ENCODE data around the gene USP35. TPM values are rescaled to one million over a fixed set of nuclear protein-coding genes. Genes with fewer than 3 reads are reported as not detected.

Gene USP35
- total RNA-seq, 1 donor from 2014 or later: 6.6 TPM

- TF ChIP-seq CTCF (IDR thresholded peaks at IDR 0.05; ENCODE audit: insufficient read depth, low read length, poor library complexity, severe bottlenecking): no peak
- Histone ChIP-seq H3K27me3 (ENCODE audit: control insufficient read depth, insufficient read depth, low read length) (peaks cover 5% of the 10 kb centered on the region), H3K36me3 (ENCODE audit: control insufficient read depth, insufficient read depth, low read length) (no peaks in the 10 kb centered on the region), H3K4me3 (ENCODE audit: low read depth, low read length) (no peak overlapping the region)
- DNase-seq (ENCODE audit: low read depth): no peak
Observed at GRCh38 chr11:78192223-78192719, 3.6 kb downstream of the USP35 start.

- no peak for TF ChIP-seq CTCF (IDR thresholded peaks at IDR 0.05; ENCODE audit: insufficient read depth, low read length, poor library complexity, severe bottlenecking)
- H3K36me3 ChIP-seq (ENCODE audit: control insufficient read depth, insufficient read depth, low read length): no peaks in the 10 kb centered on the region
- H3K4me3 ChIP-seq (ENCODE audit: low read depth, low read length): no peak overlapping the region
- peaks cover 5% of the 10 kb centered on the region for H3K27me3 ChIP-seq (ENCODE audit: control insufficient read depth, insufficient read depth, low read length)
- DNase-seq (ENCODE audit: low read depth): no peak
Observed at GRCh38 chr11:78192911-78193351, 4.2 kb downstream of the USP35 start.

DNA sequence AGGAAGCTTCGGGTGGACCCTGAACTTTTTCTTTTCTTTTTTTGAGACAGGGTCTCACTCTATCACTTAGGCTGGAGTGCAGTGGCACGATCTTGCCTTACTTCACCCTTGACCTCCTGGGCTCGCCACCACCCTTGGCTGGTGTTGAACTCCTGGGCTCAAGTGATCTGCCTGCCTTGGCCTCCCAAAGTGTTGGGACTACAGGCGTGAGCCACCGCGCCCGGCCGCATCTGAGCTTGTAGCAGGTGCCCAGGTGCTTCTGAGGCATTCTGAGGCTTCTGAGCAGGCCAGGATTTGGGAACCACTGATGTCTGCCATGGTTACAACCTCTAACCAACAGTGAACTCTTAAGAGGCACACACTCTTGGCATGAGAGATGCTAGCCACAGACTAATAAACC, 5.1 kb downstream of the USP35 start:
- no peaks in the 10 kb centered on the region for H3K36me3 ChIP-seq (ENCODE audit: control insufficient read depth, insufficient read depth, low read length)
- TF ChIP-seq CTCF (IDR thresholded peaks at IDR 0.05; ENCODE audit: insufficient read depth, low read length, poor library complexity, severe bottlenecking): no peak
- peaks cover 5% of the 10 kb centered on the region for H3K27me3 ChIP-seq (ENCODE audit: control insufficient read depth, insufficient read depth, low read length)
- no peak for DNase-seq (ENCODE audit: low read depth)
- no peak overlapping the region for H3K4me3 ChIP-seq (ENCODE audit: low read depth, low read length)

DNA sequence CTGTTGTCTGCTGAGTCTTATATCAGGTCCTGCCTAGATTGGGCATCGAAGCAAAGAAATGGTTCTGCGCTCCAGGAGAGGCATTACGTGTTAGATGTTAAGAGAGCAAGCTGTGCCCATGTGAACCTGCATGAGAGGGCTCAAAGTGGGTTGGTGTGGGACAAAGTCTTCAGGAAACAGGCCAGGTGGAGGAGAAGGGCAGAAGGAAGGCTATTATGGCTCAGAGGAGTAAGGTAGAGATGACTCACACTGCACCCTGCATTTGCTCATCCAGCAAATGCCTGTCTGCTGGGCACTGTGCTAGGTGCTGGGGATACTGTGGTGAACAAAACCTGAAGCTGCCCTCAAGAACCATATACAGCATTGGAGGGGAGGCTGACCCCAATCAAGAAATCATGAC, 5.8 kb downstream of the USP35 start:
- no peak for TF ChIP-seq CTCF (IDR thresholded peaks at IDR 0.05; ENCODE audit: insufficient read depth, low read length, poor library complexity, severe bottlenecking)
- no peak for DNase-seq (ENCODE audit: low read depth)
- peaks cover 5% of the 10 kb centered on the region for H3K27me3 ChIP-seq (ENCODE audit: control insufficient read depth, insufficient read depth, low read length)
- H3K4me3 ChIP-seq (ENCODE audit: low read depth, low read length): no peak overlapping the region
- no peaks in the 10 kb centered on the region for H3K36me3 ChIP-seq (ENCODE audit: control insufficient read depth, insufficient read depth, low read length)

GRCh38 chr11:78195917-78196560, 7.3 kb downstream of the USP35 start:
- DNase-seq (ENCODE audit: low read depth): no peak
- Histone ChIP-seq H3K36me3 (ENCODE audit: control insufficient read depth, insufficient read depth, low read length) (no peaks in the 10 kb centered on the region), H3K27me3 (ENCODE audit: control insufficient read depth, insufficient read depth, low read length) (peaks cover 5% of the 10 kb centered on the region), H3K4me3 (ENCODE audit: low read depth, low read length) (no peak overlapping the region)
- TF ChIP-seq CTCF (IDR thresholded peaks at IDR 0.05; ENCODE audit: insufficient read depth, low read length, poor library complexity, severe bottlenecking): no peak

- peaks cover 5% of the 10 kb centered on the region for H3K27me3 ChIP-seq (ENCODE audit: control insufficient read depth, insufficient read depth, low read length)
- no peaks in the 10 kb centered on the region for H3K36me3 ChIP-seq (ENCODE audit: control insufficient read depth, insufficient read depth, low read length)
- no peak for TF ChIP-seq CTCF (IDR thresholded peaks at IDR 0.05; ENCODE audit: insufficient read depth, low read length, poor library complexity, severe bottlenecking)
- DNase-seq (ENCODE audit: low read depth): no peak
- H3K4me3 ChIP-seq (ENCODE audit: low read depth, low read length): no peak overlapping the region
Observed at GRCh38 chr11:78196661-78197091, 8.0 kb downstream of the USP35 start.

Measured in kidney epithelial cell (primary cell).